A549 (cell line): ENCODE results near the gene TMC7.

Experiments
- CEBPB ChIP-seq, 2 experiments: fragments of >200 bp in 1 of 2; sonication (Bioruptor Twin) in 1 of 2; formaldehyde crosslinking in 1 of 2; IDR thresholded peaks; 2 replicates each; pipeline ENCODE4 v1.6.1; 2012 to 2016
- CHD4 ChIP-seq: fragments of 200-600 bp; sonication (generic); IDR thresholded peaks from 2 replicates; pipeline ENCODE4 v1.6.1; 2016; ENCODE audit warnings: antibody characterized with exemption, mild to moderate bottlenecking, borderline replicate concordance
- CTCF ChIP-seq: fragments of >200 bp; sonication (Bioruptor Twin); formaldehyde crosslinking; IDR thresholded peaks from 3 replicates; pipeline ENCODE4 v1.5.1; 2016
- JUNB ChIP-seq: fragments of >200 bp; sonication (Bioruptor Twin); formaldehyde crosslinking; IDR thresholded peaks from 2 replicates; pipeline ENCODE4 v1.6.1; 2016
- POLR2A ChIP-seq: IDR thresholded peaks from 2 replicates; pipeline ENCODE4 v1.6.1; 2012; ENCODE audit warnings: mild to moderate bottlenecking, low read length
- TP53 ChIP-seq: fragments of 250-450 bp; sonication (Bioruptor Pico); IDR thresholded peaks from 2 replicates; pipeline ENCODE4 v1.5.0; 2021; ENCODE audit warnings: mild to moderate bottlenecking, moderate library complexity
- TF ChIP-seq, protein P1 (sequence below): fragments of 200-600 bp; sonication (generic); IDR thresholded peaks from 2 replicates; pipeline ENCODE4 v1.6.1; 2016; ENCODE audit warnings: antibody characterized with exemption, mild to moderate bottlenecking, moderate library complexity

- TF ChIP-seq TP53 (CRISPR knock-in tag): no peak
- TF ChIP-seq CTCF: no peak
- no peak for TF ChIP-seq JUNB
- no peak for TF ChIP-seq POLR2A
- TF ChIP-seq, protein P1, sequence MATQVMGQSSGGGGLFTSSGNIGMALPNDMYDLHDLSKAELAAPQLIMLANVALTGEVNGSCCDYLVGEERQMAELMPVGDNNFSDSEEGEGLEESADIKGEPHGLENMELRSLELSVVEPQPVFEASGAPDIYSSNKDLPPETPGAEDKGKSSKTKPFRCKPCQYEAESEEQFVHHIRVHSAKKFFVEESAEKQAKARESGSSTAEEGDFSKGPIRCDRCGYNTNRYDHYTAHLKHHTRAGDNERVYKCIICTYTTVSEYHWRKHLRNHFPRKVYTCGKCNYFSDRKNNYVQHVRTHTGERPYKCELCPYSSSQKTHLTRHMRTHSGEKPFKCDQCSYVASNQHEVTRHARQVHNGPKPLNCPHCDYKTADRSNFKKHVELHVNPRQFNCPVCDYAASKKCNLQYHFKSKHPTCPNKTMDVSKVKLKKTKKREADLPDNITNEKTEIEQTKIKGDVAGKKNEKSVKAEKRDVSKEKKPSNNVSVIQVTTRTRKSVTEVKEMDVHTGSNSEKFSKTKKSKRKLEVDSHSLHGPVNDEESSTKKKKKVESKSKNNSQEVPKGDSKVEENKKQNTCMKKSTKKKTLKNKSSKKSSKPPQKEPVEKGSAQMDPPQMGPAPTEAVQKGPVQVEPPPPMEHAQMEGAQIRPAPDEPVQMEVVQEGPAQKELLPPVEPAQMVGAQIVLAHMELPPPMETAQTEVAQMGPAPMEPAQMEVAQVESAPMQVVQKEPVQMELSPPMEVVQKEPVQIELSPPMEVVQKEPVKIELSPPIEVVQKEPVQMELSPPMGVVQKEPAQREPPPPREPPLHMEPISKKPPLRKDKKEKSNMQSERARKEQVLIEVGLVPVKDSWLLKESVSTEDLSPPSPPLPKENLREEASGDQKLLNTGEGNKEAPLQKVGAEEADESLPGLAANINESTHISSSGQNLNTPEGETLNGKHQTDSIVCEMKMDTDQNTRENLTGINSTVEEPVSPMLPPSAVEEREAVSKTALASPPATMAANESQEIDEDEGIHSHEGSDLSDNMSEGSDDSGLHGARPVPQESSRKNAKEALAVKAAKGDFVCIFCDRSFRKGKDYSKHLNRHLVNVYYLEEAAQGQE: no peak
- no peak for TF ChIP-seq CEBPB (IDR thresholded peaks at IDR 0.05)
- TF ChIP-seq CHD4: no peak
Observed at GRCh38 chr16:18950469-18951185, 33.1 kb upstream of the TMC7 start.
